Stimulated activated naive CD4-positive, alpha-beta T cell (primary cell): ENCODE measurements around the gene EDARADD.
"Not testable (repeated sequence)": the region's sequence is repeated elsewhere in the genome, so short reads cannot be mapped to it uniquely, and the experiment has no call there.

Source experiments
- DNase-seq, 6 experiments: peaks; one replicate each; lab custom pipeline; 2025; lab: John Stamatoyannopoulos, UW

EDARADD gene

GRCh38 chr1:236393681-236394481 lies at the start of gene EDARADD:
TSS of gene EDARADD (plus strand) at chr1:236394286. CDS start at chr1:236394445, 159 bp downstream.
- no peak for DNase-seq

GRCh38 chr1:236345728-236346127 lies 48.4 kb upstream of the EDARADD start:
- no peak for DNase-seq

GRCh38 chr1:236348071-236348470 lies 46.0 kb upstream of the EDARADD start:
- DNase-seq: no peak

GRCh38 chr1:236350308-236350707 lies 43.8 kb upstream of the EDARADD start:
- DNase-seq: no peak

- DNase-seq: no peak
Measured at GRCh38 chr1:236351875-236352573, 42.1 kb upstream of the EDARADD start.

- DNase-seq: not testable (repeated sequence)
Measured at GRCh38 chr1:236352747-236353146, 41.3 kb upstream of the EDARADD start.

GRCh38 chr1:236353813-236354212 lies 40.3 kb upstream of the EDARADD start:
- DNase-seq: no peak

- no peak for DNase-seq
Measured at GRCh38 chr1:236354330-236355147, 39.5 kb upstream of the EDARADD start.

- DNase-seq: no peak
Measured at GRCh38 chr1:236356141-236356540, 37.9 kb upstream of the EDARADD start.

- DNase-seq: no peak
Measured at GRCh38 chr1:236361909-236362590, 32.0 kb upstream of the EDARADD start.

GRCh38 chr1:236363237-236363636 lies 30.8 kb upstream of the EDARADD start:
- no peak for DNase-seq

- DNase-seq: no peak
Measured at GRCh38 chr1:236365999-236366570, 28.0 kb upstream of the EDARADD start.

GRCh38 chr1:236366681-236367080 lies 27.4 kb upstream of the EDARADD start:
- not testable (repeated sequence) for DNase-seq

- no peak for DNase-seq
Measured at GRCh38 chr1:236370420-236370819, 23.7 kb upstream of the EDARADD start.

GRCh38 chr1:236371083-236371482 lies 23.0 kb upstream of the EDARADD start:
- DNase-seq: no peak

GRCh38 chr1:236377832-236378535 lies 16.1 kb upstream of the EDARADD start:
- no peak for DNase-seq

- no peak for DNase-seq
Measured at GRCh38 chr1:236381565-236382158, 12.4 kb upstream of the EDARADD start.

- DNase-seq: no peak
Measured at GRCh38 chr1:236388332-236388731, 5.8 kb upstream of the EDARADD start.

GRCh38 chr1:236389253-236389652 lies 4.8 kb upstream of the EDARADD start:
- no peak for DNase-seq

- no peak for DNase-seq
Measured at GRCh38 chr1:236391008-236391407, 3.1 kb upstream of the EDARADD start.
